Tibial nerve (tissue), 4 donors: Measurements from ENCODE around the gene CCL8.

Experiments
- CTCF ChIP-seq, 5 experiments: fragments of 200-600 bp in 3 of 5; fragments of 450-650 bp in 2 of 5; sonication (generic) in 3 of 5; IDR thresholded peaks; one replicate each; pipeline ENCODE4 v1.5.1; 2016 to 2019; ENCODE audit warnings: antibody characterized with exemption in 5 of 5, mild to moderate bottlenecking in 3 of 5, moderate library complexity in 2 of 5
- EP300 ChIP-seq, 2 donors: sonication (generic); formaldehyde crosslinking; IDR thresholded peaks; one replicate each; pipeline ENCODE4 v1.6.1; 2017; ENCODE audit warnings: antibody characterized with exemption in 2 of 2, mild to moderate bottlenecking in 1 of 2

- TF ChIP-seq CTCF (IDR thresholded peaks at IDR 0.05) (no peak), EP300 (IDR thresholded peaks at IDR 0.05) (no peak)
Measured at GRCh38 chr17:34269969-34270368, 49.3 kb upstream of the CCL8 start, which contains the start of gene CCL7.
